GM21786 (cell line): ENCODE measurements around the gene GPHN.
"Not testable (repeated sequence)": the region's sequence is repeated elsewhere in the genome, so short reads cannot be mapped to it uniquely, and the experiment has no call there.

ENCODE experiments used
- ATAC-seq: cut with Tn5 transposase; IDR thresholded peaks from one replicate; pipeline ENCODE4 v1.9.1; 2021; ENCODE audit not compliant: unreplicated experiment

Gene GPHN

GRCh38 chr14:67018720-67019119 lies 510.8 kb downstream of the GPHN start:
- ATAC-seq, result no peak

GRCh38 chr14:67019796-67020195 lies 511.8 kb downstream of the GPHN start:
- ATAC-seq, result no peak

GRCh38 chr14:67031920-67032774 lies 524.2 kb downstream of the GPHN start:
- ATAC-seq, result no peak

GRCh38 chr14:67045440-67045839 lies 537.5 kb downstream of the GPHN start:
- ATAC-seq, result no peak

- ATAC-seq, result no peak
These were observed 542.9 kb downstream of the GPHN start for GRCh38 chr14:67050896-67051295.

- ATAC-seq, result no peak
These were observed 548.7 kb downstream of the GPHN start for GRCh38 chr14:67056684-67057083.

GRCh38 chr14:67059596-67059995 lies 551.6 kb downstream of the GPHN start:
- ATAC-seq, result no peak

GRCh38 chr14:67060546-67060945 lies 552.6 kb downstream of the GPHN start:
- no peak for ATAC-seq

GRCh38 chr14:67067070-67067814 lies 559.3 kb downstream of the GPHN start:
- ATAC-seq, result not testable (repeated sequence)

GRCh38 chr14:67068251-67068650 lies 560.3 kb downstream of the GPHN start:
- ATAC-seq, result no peak

- ATAC-seq, result no peak
These were observed 563.6 kb downstream of the GPHN start for GRCh38 chr14:67071506-67071905.

- no peak for ATAC-seq
These were observed 570.0 kb downstream of the GPHN start for GRCh38 chr14:67077921-67078320.

- ATAC-seq, result no peak
These were observed 571.9 kb downstream of the GPHN start for GRCh38 chr14:67079846-67080245.

GRCh38 chr14:67108230-67108629 lies 600.3 kb downstream of the GPHN start:
- ATAC-seq, result no peak

- no peak for ATAC-seq
These were observed 603.1 kb downstream of the GPHN start for GRCh38 chr14:67111022-67111421.

GRCh38 chr14:67112344-67112743 lies 604.4 kb downstream of the GPHN start:
- no peak for ATAC-seq

- ATAC-seq, result no peak
These were observed 619.2 kb downstream of the GPHN start for GRCh38 chr14:67127174-67127573.

- ATAC-seq, result no peak
These were observed 621.8 kb downstream of the GPHN start for GRCh38 chr14:67129768-67130167.

GRCh38 chr14:67131691-67132090 lies 623.7 kb downstream of the GPHN start:
- ATAC-seq, result no peak

GRCh38 chr14:67133144-67133543 lies 625.2 kb downstream of the GPHN start:
- no peak for ATAC-seq

GRCh38 chr14:67133595-67134441 lies 625.9 kb downstream of the GPHN start:
- no peak for ATAC-seq
